Endometrium (tissue), 2 donors: ENCODE data around the gene SBF2.

Experiments
- FAIRE-seq: peaks from 2 replicates; lab custom pipeline; 2012; peaks lifted over from hg19 to GRCh38; lab: Jason Lieb, UNC
- donor health status: control.
- donor health status: control.

SBF2 gene

GRCh38 chr11:9840460-9841004 is 453.5 kb downstream of the SBF2 start:
- no peak for FAIRE-seq

DNA sequence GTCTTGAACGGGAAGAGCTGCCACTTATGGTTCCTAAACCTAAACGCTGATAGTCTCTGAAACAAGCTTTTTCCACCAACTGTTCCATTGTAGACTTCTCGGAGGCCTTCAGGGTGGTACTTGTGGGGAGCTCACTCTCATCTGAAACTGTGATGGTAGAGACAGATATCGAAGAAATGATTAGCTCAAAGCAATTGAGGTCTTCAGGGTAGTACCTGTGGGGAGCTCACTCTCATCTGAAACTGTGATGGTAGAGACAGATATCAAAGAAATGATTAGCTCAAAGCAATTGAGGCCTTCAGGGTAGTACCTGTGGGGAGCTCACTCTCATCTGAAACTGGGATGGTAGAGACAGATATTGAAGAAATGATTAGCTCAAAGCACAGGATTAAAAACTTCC is 454.5 kb downstream of the SBF2 start:
- no peak for FAIRE-seq

DNA sequence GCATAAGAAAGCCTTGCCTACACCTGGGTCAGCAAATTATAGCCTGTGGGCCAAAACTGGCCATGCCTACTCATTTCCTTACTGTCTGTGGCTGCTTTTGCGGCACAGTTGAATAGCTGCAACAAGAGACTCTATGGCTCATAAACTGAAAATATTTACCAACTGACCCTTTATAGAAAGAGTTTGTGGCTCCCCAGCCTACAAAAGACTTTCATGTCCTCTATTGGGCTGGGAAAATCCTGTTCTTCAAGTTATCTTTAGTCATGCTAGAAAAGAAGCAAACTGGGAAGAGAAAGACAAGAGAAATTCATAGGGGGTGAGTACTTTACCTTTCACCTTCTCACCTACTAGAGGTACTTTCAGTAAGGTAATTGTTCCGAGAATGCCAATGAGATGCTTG is 455.1 kb downstream of the SBF2 start:
- FAIRE-seq = no peak

GRCh38 chr11:9838229-9838628 is 455.8 kb downstream of the SBF2 start:
- no peak for FAIRE-seq

DNA sequence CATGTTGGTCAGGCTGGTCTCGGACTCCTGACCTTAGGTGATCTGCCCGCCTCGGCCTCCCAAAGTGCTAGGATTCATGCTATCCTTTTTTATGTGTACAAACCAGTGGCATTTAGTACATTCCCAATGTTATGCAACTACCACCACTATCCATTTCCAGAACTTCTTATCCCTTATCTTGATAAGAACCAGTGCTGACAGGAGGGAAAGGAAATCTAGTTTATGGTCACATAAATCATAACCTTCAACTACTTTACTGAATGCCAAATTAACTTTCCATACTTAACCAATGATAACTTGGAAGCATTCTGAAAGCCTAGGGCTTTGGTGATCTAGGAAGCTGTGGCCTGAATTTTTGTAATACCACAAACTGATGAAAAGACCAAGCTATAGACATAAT is 459.7 kb downstream of the SBF2 start:
- FAIRE-seq = no peak

GRCh38 chr11:9831122-9831521 is 462.9 kb downstream of the SBF2 start:
- no peak for FAIRE-seq

GRCh38 chr11:9827708-9828107 is 466.3 kb downstream of the SBF2 start:
- no peak for FAIRE-seq

DNA sequence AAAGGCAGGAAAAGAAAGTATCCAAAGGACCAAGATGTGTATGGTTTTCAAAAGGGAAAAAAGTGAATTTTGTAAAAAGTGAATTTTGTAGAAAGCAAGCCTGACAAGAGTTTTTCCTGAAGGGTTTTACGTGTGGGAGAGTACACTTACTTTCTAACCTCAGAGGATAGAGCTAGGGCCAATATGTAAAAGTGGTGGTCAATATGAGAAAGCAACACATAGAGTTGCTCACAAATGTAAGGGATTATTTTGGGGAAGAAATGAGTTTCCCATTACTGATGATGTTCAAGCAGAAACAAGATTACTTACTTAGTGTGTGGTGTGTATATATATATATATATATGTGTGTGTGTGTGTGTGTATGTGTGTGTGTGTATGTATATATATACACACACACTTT is 467.6 kb downstream of the SBF2 start:
- FAIRE-seq = no peak

DNA sequence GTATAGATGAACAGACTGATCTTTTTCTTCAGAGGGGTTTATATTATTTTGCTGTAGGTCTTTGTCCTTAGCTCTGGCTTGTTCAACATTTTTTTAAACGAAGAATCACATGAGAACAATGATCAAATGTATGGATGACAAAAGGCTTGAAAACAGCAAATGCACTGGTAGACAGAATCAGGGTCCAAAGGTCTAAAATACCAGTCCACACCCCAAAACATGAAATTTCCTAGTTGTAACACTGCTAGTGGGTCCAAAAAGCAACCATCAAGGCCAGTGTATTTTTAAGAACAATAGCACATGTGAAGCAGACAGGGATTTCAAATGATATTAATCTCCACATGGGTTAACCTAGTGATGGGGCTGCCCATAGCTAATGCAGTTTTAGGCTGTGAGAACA is 468.1 kb downstream of the SBF2 start:
- no peak for FAIRE-seq

- FAIRE-seq = no peak
Measured at GRCh38 chr11:9825315-9825714, 468.7 kb downstream of the SBF2 start.

DNA sequence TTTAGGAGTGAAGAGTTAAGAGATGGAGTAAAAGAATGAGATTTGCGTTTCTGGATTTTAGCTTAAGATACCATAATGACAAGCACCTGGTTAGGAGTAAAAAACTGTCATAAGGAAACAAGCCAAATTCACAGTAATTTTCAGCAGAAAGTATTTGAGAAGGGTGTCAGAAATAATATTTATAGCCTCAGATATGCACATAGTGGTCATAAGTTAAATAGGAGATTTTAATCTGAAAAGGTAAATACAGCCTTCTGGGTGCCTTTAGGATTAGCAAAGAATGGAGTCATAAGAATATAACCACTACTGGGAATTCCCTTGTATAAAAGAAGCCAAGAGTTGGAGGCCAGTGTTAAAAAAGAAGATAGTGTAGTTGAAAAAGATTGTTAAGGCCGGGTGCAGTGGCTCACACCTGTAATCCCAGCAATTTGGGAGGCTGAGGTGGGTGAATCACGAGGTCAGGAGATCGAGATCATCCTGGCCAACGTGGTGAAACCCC is 470.1 kb downstream of the SBF2 start:
- FAIRE-seq = no peak

DNA sequence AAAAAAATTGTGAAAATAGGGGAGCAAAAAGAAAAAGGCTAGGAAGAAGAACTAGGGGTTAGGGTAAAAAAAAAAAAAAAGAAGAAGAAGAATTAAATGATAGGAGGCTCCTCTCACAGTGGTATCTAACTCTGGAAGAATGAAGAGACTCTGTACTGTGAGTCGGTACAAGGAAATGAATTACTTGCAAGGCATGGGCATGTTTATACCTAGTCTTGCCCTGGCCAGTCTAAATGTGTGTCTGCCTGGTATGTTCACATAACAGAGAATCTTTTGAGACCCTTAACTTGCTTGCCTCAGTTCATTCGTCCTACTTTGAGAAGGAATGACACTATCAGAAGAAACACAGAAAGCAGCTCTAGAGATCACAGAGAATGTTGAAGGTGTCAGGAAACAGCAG is 470.6 kb downstream of the SBF2 start:
- no peak for FAIRE-seq

- FAIRE-seq = no peak
Measured at GRCh38 chr11:9821008-9821752, 472.8 kb downstream of the SBF2 start.

GRCh38 chr11:9820260-9820659 is 473.8 kb downstream of the SBF2 start:
- FAIRE-seq = no peak

DNA sequence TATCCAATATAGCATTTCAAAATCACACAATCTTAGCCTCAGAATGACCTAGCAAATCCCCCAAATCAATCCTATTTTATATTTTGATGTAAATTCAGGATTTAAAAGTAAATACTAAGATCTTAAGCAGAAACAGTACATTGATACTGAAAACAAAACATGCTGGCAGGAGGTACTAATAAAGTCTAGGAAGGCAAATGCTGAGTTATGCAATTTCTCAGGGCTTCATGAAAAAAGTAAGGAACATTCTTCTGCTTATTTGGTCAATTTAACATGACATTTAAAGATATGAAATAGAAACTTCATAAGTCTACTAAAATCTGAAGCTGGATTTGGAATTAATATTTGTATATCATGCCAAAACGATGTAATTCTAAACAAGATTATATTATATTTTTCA is 476.8 kb downstream of the SBF2 start:
- FAIRE-seq = no peak

GRCh38 chr11:9815486-9816136 is 478.4 kb downstream of the SBF2 start:
- no peak for FAIRE-seq

DNA sequence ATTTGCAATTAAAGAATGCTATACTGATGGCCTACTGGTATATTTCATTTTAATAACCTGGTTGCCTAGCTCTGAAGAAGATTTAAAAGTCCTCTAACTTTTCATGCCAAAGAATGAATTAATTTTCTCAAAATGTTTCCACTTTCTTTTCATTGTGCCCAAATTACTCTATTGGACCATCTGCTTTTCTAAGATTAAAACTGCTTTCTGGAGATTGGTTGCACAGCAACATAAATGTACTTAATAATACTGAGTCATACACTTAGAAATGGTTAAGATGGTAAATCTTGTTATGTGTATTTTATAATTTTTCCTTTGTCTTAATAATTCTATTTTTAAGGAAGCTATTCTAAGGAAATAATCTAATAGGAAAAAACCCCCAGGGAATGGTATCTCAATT is 479.9 kb downstream of the SBF2 start:
- no peak for FAIRE-seq

GRCh38 chr11:9808943-9809342 is 485.1 kb downstream of the SBF2 start:
- FAIRE-seq = no peak

DNA sequence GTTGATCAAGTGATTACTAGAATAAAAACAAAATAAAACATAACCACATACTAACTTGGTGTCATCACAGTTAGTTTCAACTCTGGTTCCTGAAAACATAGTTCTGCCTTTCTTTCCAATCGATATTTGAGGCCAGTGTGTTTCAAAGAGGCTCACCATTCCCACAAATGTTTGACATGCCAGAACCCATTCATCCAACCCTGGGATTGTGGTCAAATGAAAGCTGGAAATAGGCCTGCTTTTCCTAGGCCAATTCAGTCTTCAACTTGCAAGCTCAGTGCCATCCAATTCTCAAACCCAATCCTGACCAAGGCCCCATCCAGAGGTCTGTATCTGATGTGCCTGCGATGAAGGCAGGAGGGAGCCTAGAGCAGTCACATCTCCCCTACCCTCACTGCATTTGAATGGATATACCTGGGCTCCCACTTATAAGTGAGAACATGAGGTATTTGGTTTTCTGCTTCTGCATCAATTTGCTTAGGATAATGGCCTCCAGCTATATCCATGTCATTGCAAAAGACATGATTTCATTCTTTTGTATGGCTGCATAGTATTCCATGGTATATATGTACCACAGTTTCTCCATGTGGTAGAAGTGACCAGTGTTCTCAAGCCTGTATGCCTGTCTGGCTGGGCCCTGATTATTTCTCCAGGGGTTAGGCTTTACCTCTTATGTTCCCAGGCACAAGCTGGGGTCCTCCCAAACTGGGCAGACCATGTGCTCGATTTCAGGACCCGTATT is 486.9 kb downstream of the SBF2 start:
- no peak for FAIRE-seq

DNA sequence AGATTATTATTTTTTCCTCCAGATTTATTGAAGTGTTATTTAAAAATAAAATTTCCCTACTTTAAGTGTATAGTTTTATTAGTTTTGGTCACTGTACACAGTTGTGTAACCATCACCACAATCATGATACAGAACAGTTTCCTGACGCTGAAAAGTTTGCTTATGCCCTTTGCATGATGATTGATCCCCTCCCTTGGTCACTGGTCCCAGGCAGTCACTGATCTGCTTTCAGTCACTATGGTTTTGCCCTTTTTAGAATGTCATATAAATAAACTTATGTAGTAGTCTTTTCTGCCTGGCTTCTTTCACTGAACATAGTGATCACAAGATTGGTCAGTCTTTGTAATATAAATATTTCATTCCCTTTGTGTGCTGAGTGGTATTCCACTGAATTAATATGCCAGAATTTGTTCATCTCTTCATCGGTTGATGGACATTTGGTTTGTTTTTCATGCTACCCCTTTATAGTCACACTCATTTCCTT is 489.6 kb downstream of the SBF2 start:
- no peak for FAIRE-seq

DNA sequence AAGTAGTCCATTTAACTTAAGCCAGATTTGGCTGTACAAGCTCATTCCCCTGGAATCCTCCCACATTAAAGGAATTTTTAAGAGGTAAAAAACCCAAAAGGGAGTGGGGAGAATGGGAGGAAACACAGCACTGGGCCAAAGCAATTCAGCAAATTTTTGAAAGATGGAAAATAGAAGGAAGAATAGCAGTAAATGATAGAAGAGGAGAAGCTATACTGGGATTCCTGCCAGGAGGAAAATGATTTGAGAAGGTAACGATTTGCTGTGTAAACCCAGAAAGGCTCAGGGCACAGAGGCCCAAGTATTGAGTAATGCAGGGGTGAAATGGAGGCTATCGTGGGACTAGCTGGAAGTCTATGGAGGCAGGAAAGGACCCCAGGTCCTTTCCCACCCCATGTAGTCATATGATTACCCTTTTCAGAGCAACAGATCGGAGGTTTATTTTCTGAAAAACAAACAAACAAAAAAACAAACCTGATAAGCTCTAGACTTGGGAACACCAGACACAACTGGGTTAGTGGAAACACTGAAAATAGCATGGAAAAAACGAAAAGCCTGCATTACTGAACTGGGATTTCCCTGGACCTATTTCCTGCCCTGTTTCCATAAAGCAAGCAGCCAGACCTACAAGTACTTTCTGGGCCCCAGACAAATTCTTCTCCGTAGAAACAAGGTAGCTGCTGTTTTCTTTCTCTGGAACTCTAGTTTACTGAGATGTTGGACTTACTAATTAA is 490.2 kb downstream of the SBF2 start:
- no peak for FAIRE-seq

DNA sequence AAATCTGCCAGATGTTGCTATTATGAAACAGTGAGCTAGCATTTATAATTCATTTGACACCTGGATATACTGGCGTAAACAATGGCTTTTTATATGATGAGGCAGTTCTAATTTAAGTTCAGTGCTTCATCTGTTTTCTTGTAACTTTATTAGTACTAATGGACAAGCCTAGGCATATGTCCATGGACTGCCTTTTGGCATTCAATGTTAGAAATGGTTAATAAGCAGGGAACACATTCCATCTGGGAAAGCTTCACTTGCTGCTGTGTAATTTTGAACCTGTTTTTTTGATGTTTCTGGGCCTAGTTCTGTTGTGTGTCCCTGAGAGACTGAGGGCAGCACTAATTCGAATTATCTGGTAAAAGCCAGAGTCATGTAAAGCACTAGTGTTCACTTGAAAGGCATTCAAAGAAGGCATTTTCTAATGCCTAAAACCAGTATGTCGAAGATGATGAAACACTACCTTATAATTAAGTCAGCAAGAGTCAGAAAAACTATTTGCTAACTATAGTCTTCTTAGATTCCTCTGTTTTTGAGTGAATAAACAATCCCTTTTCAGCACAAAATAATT is 491.6 kb downstream of the SBF2 start:
- FAIRE-seq = no peak
